Chondrocyte (in vitro differentiated cells): ENCODE data around the gene BORCS5. TPM values are rescaled to one million over a fixed set of nuclear protein-coding genes. Genes with fewer than 3 reads are reported as not detected.

Source experiments
- DNase-seq: peaks from one replicate; pipeline ENCODE4 v3.0.0; 2021; ENCODE audit warnings: mixed read lengths, low spot score
- H3K27ac Mint-ChIP-seq: one replicate; pipeline ENCODE4 v1.8.0; 2021; ENCODE audit warnings: mild to moderate bottlenecking, moderate library complexity, mixed read lengths; ENCODE audit not compliant: unreplicated experiment
- H3K27me3 Mint-ChIP-seq: 2 replicates; pipeline ENCODE4 v1.8.0; 2021; ENCODE audit warnings: low read depth, mixed read lengths
- H3K36me3 Mint-ChIP-seq: 2 replicates; pipeline ENCODE4 v1.8.0; 2021; ENCODE audit warnings: low read depth, mixed read lengths
- H3K4me1 Mint-ChIP-seq: 2 replicates; pipeline ENCODE4 v1.8.0; 2021; ENCODE audit warnings: low read depth, mild to moderate bottlenecking, mixed read lengths
- H3K4me3 Mint-ChIP-seq: one replicate; pipeline ENCODE4 v1.8.0; 2021; ENCODE audit warnings: mild to moderate bottlenecking, moderate library complexity, mixed read lengths; ENCODE audit not compliant: unreplicated experiment
- H3K9me3 Mint-ChIP-seq: 2 replicates; pipeline ENCODE4 v1.8.0; 2021; ENCODE audit warnings: low read depth, mixed read lengths
- total RNA-seq: library from RNA; stranded (reverse); gene quantifications from 3 replicates; pipeline ENCODE4 v1.2.1, GENCODE V29; 2021
- TF ChIP-seq, protein P1 (sequence below): fragments of 200-600 bp; sonication (generic); IDR thresholded peaks from 2 replicates; pipeline ENCODE4 v1.5.0; 2021; ENCODE audit warnings: antibody characterized with exemption, mild to moderate bottlenecking, moderate library complexity

Gene BORCS5
- total RNA-seq, 1 donor from 2014 or later, result 11.3 TPM

DNA sequence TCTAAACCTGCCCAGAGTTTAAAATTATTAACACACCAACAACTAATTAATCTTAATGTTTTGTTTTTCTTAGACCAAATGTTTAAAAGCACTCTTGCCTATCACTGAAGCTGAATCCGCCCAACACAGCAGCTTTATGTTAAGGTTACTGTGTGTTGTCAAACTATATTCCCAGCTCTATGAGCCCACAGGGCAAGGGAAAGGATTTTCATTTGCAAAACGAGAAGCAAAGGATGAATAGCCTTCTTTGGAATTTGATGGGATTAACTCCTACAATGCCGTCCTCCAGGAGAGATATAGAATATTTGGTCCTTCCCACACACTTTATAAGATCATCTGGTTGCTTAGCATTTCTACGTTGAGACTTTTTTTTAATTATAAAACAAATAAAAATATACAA lies 162.0 kb downstream of the BORCS5 start:
- no peak for DNase-seq
- Mint-ChIP-seq H3K4me1 (peaks cover 15% of the 10 kb centered on the region), H3K4me3 (no peak overlapping the region), H3K36me3 (peaks cover 7% of the 10 kb centered on the region), H3K27me3 (no peaks in the 10 kb centered on the region), H3K9me3 (no peaks in the 10 kb centered on the region), H3K27ac (no peak overlapping the region)
- TF ChIP-seq, protein P1, sequence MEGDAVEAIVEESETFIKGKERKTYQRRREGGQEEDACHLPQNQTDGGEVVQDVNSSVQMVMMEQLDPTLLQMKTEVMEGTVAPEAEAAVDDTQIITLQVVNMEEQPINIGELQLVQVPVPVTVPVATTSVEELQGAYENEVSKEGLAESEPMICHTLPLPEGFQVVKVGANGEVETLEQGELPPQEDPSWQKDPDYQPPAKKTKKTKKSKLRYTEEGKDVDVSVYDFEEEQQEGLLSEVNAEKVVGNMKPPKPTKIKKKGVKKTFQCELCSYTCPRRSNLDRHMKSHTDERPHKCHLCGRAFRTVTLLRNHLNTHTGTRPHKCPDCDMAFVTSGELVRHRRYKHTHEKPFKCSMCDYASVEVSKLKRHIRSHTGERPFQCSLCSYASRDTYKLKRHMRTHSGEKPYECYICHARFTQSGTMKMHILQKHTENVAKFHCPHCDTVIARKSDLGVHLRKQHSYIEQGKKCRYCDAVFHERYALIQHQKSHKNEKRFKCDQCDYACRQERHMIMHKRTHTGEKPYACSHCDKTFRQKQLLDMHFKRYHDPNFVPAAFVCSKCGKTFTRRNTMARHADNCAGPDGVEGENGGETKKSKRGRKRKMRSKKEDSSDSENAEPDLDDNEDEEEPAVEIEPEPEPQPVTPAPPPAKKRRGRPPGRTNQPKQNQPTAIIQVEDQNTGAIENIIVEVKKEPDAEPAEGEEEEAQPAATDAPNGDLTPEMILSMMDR, result no peak

Other genes with a start within 250 kb of the BORCS5 start
- 39.0 to 41.4 TPM (median 40.2 TPM) in 3 replicates for gene LRP6, start 90.0 kb upstream of the BORCS5 start, total RNA-seq
- gene MANSC1, start 6.8 kb upstream of the BORCS5 start, total RNA-seq, result 9.3 to 14.3 TPM (median 12.0 TPM) in 3 replicates
- gene DUSP16, start 205.8 kb downstream of the BORCS5 start, total RNA-seq, result 9.7 to 13.7 TPM (median 11.4 TPM) in 3 replicates